GM12874 (cell line): ENCODE results near the gene SLC2A10.

Source experiments
- TF ChIP-seq, protein P1 (sequence below): IDR thresholded peaks from 2 replicates; pipeline ENCODE4 v1.5.1; 2011; ENCODE audit warnings: low read depth, mild to moderate bottlenecking, control low read depth, low read length, moderate library complexity; ENCODE audit not compliant: insufficient read depth

SLC2A10 gene

DNA sequence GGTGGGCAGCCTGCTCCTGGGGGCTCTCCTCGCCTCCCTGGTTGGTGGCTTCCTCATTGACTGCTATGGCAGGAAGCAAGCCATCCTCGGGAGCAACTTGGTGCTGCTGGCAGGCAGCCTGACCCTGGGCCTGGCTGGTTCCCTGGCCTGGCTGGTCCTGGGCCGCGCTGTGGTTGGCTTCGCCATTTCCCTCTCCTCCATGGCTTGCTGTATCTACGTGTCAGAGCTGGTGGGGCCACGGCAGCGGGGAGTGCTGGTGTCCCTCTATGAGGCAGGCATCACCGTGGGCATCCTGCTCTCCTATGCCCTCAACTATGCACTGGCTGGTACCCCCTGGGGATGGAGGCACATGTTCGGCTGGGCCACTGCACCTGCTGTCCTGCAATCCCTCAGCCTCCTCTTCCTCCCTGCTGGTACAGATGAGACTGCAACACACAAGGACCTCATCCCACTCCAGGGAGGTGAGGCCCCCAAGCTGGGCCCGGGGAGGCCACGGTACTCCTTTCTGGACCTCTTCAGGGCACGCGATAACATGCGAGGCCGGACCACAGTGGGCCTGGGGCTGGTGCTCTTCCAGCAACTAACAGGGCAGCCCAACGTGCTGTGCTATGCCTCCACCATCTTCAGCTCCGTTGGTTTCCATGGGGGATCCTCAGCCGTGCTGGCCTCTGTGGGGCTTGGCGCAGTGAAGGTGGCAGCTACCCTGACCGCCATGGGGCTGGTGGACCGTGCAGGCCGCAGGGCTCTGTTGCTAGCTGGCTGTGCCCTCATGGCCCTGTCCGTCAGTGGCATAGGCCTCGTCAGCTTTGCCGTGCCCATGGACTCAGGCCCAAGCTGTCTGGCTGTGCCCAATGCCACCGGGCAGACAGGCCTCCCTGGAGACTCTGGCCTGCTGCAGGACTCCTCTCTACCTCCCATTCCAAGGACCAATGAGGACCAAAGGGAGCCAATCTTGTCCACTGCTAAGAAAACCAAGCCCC is 16.0 kb downstream of the SLC2A10 start:
- TF ChIP-seq, protein P1, sequence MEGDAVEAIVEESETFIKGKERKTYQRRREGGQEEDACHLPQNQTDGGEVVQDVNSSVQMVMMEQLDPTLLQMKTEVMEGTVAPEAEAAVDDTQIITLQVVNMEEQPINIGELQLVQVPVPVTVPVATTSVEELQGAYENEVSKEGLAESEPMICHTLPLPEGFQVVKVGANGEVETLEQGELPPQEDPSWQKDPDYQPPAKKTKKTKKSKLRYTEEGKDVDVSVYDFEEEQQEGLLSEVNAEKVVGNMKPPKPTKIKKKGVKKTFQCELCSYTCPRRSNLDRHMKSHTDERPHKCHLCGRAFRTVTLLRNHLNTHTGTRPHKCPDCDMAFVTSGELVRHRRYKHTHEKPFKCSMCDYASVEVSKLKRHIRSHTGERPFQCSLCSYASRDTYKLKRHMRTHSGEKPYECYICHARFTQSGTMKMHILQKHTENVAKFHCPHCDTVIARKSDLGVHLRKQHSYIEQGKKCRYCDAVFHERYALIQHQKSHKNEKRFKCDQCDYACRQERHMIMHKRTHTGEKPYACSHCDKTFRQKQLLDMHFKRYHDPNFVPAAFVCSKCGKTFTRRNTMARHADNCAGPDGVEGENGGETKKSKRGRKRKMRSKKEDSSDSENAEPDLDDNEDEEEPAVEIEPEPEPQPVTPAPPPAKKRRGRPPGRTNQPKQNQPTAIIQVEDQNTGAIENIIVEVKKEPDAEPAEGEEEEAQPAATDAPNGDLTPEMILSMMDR = no peak

DNA sequence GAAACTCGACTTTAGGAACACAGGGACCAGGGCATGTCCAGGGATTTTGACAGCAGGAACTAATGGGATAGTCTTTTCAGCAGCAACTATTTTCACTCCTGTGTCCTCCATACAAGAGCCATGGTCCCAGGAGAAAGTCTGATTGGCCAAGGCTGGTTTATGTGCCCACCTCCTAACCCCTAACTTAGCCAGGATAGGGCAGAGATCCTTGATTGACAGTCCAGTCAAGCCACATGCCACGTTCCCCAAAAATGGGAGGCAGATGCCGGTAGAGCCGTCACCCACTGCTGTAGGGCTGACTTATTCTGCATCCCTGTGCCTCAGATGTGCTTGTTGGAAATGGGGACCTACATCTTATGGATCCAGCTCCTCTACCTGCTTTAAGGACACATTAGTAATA is 22.3 kb downstream of the SLC2A10 start:
- TF ChIP-seq, protein P1 = no peak

DNA sequence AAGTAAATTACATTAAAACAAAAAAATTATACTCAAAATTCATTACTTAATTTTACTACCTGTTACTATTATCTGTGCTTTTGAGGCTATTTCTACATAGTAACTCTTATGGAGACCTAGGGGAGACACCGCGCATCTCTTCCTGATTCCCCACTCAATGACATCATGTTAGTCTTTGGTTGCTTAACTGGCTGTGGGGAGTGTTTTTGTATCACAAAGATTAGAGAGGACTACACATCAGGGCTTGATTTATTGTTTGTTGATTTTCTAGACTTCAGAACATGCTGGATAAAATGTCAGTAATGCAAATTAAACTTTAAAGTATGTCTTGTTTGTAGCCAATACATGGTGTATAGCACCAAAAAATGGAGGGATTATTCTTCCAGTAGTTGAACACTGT is 26.0 kb downstream of the SLC2A10 start:
- TF ChIP-seq, protein P1 = no peak

DNA sequence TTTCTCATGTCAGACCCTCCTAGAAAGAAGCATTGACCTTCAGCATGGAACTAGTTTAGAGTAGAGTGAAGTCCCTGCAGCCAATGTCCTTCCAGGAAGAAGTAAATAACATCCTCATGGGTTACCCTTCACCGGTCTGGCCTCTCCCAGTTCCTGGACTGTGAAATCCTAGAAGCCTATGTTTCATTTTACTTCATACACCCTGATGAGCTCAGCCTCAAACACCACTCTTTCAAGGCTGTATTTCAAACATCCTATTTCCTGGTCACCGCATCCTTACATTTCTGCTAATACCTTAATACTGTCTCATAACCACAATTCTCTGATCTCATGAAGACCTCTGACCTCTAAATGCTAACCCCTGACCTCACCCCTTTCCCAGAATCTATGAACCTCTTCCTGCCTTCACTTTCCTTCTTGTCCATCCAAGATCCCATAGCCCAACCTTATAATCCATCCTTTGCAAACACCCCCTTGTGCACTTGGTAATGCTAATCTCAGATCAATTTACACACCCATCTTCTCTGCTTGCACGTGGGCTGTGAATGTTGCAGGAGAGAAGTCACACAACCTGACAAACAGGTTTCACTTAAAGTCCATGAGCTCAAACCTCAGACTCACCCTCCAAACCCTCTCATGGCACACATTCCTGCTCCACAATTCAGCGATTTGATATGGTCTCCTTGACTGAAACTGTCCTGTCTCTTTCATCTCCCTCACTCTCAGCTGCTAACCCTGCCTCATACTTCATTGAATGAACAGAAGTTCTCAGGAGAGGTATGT is 30.2 kb downstream of the SLC2A10 start:
- TF ChIP-seq, protein P1 = no peak

DNA sequence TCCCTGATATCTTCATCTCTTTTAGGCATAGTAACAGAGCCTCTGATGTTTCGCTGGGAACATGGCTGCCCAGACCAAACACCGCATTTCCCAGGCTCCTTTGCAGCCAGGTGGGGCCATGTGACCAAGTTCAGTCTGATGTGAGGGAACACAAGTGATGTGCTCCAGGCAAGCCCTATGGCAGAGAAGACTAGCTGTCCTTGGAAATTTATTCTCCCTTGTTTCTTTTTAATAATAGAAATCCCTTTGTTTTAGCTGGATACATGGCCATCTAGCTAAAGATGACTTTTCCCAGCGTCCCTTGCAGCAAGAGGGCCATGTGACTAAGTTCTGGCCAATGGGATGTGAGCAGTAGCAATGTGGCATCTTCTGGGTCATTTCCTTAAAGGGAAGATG is 30.8 kb downstream of the SLC2A10 start:
- TF ChIP-seq, protein P1 = no peak

DNA sequence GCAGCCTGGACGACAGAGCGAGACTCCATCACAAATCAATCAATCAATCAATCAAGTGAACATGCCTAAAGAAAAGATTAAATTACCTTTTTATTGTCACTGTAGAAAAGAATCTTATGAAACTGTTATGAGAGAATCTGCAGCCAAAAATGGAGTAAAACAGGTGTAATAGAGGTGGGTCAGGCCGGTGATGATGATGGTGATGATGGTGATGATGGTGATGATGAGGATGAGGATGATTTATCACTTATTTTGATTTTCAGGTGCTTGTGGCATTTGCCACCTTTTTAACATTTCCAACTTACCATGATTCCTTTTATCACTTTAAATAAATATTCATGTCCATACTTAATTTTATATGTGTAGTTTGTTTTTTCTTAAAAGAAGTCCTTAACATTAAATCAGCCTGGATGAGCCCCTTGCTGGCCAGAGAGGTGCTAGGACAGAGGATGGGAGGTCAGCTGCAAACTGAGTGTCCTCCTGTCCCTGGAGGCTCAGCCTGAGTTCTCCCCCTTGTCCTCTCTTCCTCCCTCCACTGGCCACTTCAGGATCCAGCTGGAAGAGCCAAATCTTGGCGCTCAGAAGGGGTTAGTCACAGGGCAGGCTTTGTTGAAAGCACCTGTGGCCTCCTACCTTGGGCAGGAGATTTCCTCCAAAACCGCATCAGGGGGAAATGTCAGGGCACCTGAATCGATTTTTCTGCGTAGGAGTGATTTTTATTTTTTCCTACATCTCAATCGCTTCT is 32.6 kb downstream of the SLC2A10 start:
- TF ChIP-seq, protein P1 = no peak

DNA sequence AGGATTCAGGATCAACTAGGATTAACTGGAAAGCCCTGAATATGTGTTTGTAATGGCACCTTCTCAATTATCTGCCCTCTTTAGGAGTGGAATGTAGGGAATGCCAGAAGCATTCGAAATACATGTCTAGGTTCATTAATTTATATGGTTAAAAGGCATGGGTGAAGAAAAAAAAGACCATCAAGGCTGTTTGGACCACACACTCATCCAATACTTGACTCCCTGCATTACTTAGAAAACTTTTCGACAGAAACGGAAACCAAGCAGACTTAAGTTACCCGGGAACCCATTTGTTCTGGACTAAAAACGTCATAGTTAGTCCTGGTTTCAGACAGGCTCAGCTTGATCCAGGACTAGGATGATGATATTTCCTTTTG is 33.2 kb downstream of the SLC2A10 start:
- TF ChIP-seq, protein P1 = no peak
